GM10266 (cell line): ENCODE results near the gene SNRPA.
"Not testable (repeated sequence)": the region's sequence is repeated elsewhere in the genome, so short reads cannot be mapped to it uniquely, and the experiment has no call there.

Source experiments
- DNase-seq: peaks from one replicate; pipeline ENCODE4 v3.0.0; 2012; ENCODE audit errors: extremely low spot score
- CTCF ChIP-seq: IDR thresholded peaks from 2 replicates; pipeline ENCODE4 v1.5.1; 2012; ENCODE audit warnings: mild to moderate bottlenecking, low read depth; ENCODE audit not compliant: control insufficient read depth, insufficient read depth; ENCODE audit errors: missing control alignments

SNRPA gene

GRCh38 chr19:40811478-40812341, 60.7 kb downstream of the SNRPA start:
- DNase-seq: no peak
- peak; percentile 16 for TF ChIP-seq CTCF

DNA sequence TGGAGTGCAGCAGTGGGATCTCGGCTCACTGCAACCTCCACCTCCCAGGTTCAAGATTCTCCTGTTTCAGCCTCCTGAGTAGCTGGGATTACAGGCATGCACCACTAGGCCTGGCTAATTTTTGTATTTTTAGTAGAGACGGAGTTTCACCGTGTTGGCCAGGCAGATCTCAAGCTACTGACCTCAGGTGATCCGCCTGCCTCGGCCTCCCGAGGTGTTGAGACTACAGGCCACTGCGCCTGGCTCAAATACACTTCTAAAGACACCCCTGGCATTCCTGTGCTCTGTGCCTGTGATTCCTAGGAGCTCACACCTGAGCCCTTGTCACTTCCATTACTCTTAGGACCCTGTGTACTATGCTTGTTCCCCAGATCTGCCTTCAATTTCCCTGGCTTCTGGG, 61.6 kb downstream of the SNRPA start:
- not testable (repeated sequence) for DNase-seq

- no peak for TF ChIP-seq CTCF
- no peak for DNase-seq
Observed at GRCh38 chr19:40813182-40813581, 62.2 kb downstream of the SNRPA start.
